ENCODE results near the gene NKX2-8. TPM values are rescaled to one million over a fixed set of nuclear protein-coding genes. Genes with fewer than 3 reads are reported as not detected.
"Not testable (repeated sequence)": the region's sequence is repeated elsewhere in the genome, so short reads cannot be mapped to it uniquely, and the experiment has no call there.

NKX2-8 gene
- total and polyA plus RNA-seq, 5 donors, result not detected

- H3K9me3 ChIP-seq (ENCODE audit: control insufficient read depth, low read length), result no peaks in the 10 kb centered on the region
- H3K27me3 ChIP-seq (ENCODE audit: control insufficient read depth, insufficient read depth), result no peaks in the 10 kb centered on the region
- 7% methylated on average over 22 of the region's 22 CpGs for WGBS
- H3K27ac ChIP-seq (ENCODE audit: low read length), result no peak overlapping the region
- ATAC-seq (no peak), DNase-seq (no peak)
- no peaks in the 10 kb centered on the region for H3K4me1 ChIP-seq (ENCODE audit: control insufficient read depth, insufficient read depth, low read length)
- intact Hi-C loops (cut with DNase I), result no loop called here
- H3K4me3 ChIP-seq (ENCODE audit: low read length), result no peak overlapping the region
Observed at GRCh38 chr14:36579573-36580140, 2.8 kb downstream of the NKX2-8 start.

GRCh38 chr14:36579001-36579555, 3.3 kb downstream of the NKX2-8 start:
- DNase-seq, result no peak
- Histone ChIP-seq H3K27ac (ENCODE audit: low read length) (no peak overlapping the region), H3K4me3 (ENCODE audit: low read length) (no peak overlapping the region), H3K9me3 (ENCODE audit: control insufficient read depth, low read length) (no peaks in the 10 kb centered on the region), H3K27me3 (ENCODE audit: control insufficient read depth, insufficient read depth) (no peaks in the 10 kb centered on the region), H3K4me1 (ENCODE audit: control insufficient read depth, insufficient read depth, low read length) (no peaks in the 10 kb centered on the region)
- 30% methylated on average over 4 of the region's 4 CpGs for WGBS
- no peak for ATAC-seq
- intact Hi-C loops (cut with DNase I), result no loop called here

GRCh38 chr14:36570065-36570464, 12.3 kb downstream of the NKX2-8 start:
- Histone ChIP-seq H3K4me1 (ENCODE audit: control insufficient read depth, insufficient read depth, low read length) (no peaks in the 10 kb centered on the region), H3K9me3 (ENCODE audit: control insufficient read depth, low read length) (no peaks in the 10 kb centered on the region), H3K27me3 (ENCODE audit: control insufficient read depth, insufficient read depth) (peaks cover 8% of the 10 kb centered on the region), H3K27ac (ENCODE audit: low read length) (no peak overlapping the region), H3K4me3 (ENCODE audit: low read length) (no peak overlapping the region)
- WGBS, result 28% methylated on average over 2 of the region's 2 CpGs
- intact Hi-C loops (cut with DNase I), result no loop called here
- ATAC-seq (no peak), DNase-seq (no peak)

GRCh38 chr14:36556811-36557433, 25.5 kb downstream of the NKX2-8 start:
- no peak for ATAC-seq
- Histone ChIP-seq H3K4me1 (ENCODE audit: control insufficient read depth, insufficient read depth, low read length) (no peaks in the 10 kb centered on the region), H3K27me3 (ENCODE audit: control insufficient read depth, insufficient read depth) (peaks cover 2% of the 10 kb centered on the region), H3K9me3 (ENCODE audit: control insufficient read depth, low read length) (no peaks in the 10 kb centered on the region), H3K27ac (ENCODE audit: low read length) (no peak overlapping the region), H3K4me3 (ENCODE audit: low read length) (no peak overlapping the region)
- DNase-seq, result no peak
- intact Hi-C loops (cut with DNase I), result loop anchor here in 1 of 4 donors (10.0 kb wide), 1 partner anchor 388 kb away; no protein-coding TSS in a partner anchor
- 55% methylated on average over 9 of the region's 9 CpGs for WGBS

- Histone ChIP-seq H3K27ac (ENCODE audit: low read length) (no peak overlapping the region), H3K9me3 (ENCODE audit: control insufficient read depth, low read length) (no peaks in the 10 kb centered on the region), H3K4me1 (ENCODE audit: control insufficient read depth, insufficient read depth, low read length) (no peaks in the 10 kb centered on the region), H3K27me3 (ENCODE audit: control insufficient read depth, insufficient read depth) (peaks cover 2% of the 10 kb centered on the region), H3K4me3 (ENCODE audit: low read length) (no peak overlapping the region)
- WGBS, result 67% methylated on average over 6 of the region's 6 CpGs
- DNase-seq (no peak), ATAC-seq (no peak)
- intact Hi-C loops (cut with DNase I), result loop anchor here in 1 of 4 donors (10.0 kb wide), 1 partner anchor 389 kb away; no protein-coding TSS in a partner anchor
Observed at GRCh38 chr14:36555998-36556743, 26.2 kb downstream of the NKX2-8 start.

DNA sequence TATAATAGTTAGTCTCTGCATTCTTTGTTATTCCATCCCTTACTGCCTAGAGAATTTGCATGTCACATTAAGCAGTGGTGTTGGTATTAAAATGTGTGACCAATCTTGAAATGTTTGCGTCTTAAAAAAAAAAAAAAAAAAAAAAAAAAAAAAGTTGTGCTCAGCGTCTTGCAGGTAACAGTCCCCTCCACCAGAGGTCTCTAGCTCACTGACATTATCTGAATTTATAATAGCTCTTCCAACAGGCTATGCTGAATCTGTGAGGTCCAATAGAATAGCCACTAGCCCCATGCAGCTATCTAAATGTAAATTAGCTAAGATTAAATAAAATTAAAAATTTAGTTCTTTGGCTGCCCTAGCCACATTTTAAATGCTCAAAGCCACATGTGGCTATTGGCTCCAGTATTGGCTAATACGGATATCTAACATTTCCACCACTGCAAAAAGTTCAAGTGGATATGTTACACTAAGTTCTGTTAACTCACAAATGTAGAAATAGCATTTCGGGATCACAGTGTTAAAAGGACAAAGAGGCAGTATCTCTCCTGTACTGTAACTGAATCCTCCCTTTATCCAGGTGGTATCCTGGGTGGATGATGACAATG, 28.7 kb downstream of the NKX2-8 start:
- no peaks in the 10 kb centered on the region for H3K4me1 ChIP-seq (ENCODE audit: control insufficient read depth, insufficient read depth, low read length)
- 37% methylated on average over 4 of the region's 4 CpGs for WGBS
- H3K27ac ChIP-seq (ENCODE audit: low read length), result no peak overlapping the region
- no peaks in the 10 kb centered on the region for H3K9me3 ChIP-seq (ENCODE audit: control insufficient read depth, low read length)
- no peak overlapping the region for H3K4me3 ChIP-seq (ENCODE audit: low read length)
- ATAC-seq, result peak in 1 of 2 donors; percentile 46
- peaks cover 2% of the 10 kb centered on the region for H3K27me3 ChIP-seq (ENCODE audit: control insufficient read depth, insufficient read depth)
- intact Hi-C loops (cut with DNase I), result loop anchor here in 1 of 4 donors (10.0 kb wide), 1 partner anchor 391 kb away; no protein-coding TSS in a partner anchor
- DNase-seq, result no peak

DNA sequence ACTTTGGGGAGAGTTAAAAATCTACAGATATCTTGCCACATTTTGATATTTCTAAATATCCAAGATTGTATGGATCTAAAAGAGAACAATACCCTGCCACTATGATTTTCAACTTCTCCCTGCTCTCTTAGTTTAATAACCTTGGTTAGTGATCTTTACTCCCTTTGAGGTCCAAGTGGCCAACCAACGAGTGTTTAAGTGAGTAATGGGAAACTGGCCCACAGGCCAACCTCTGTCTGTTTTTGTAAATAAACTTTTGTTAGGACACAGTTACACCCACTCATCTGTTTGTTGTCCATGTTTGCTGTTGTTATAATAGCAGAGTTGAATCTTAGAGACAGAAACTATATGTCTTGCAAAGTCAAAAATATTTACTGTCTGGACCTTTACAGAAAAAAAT, 31.5 kb downstream of the NKX2-8 start:
- Histone ChIP-seq H3K27ac (ENCODE audit: low read length) (no peak overlapping the region), H3K27me3 (ENCODE audit: control insufficient read depth, insufficient read depth) (peaks cover 4% of the 10 kb centered on the region), H3K4me3 (ENCODE audit: low read length) (no peak overlapping the region), H3K4me1 (ENCODE audit: control insufficient read depth, insufficient read depth, low read length) (no peaks in the 10 kb centered on the region), H3K9me3 (ENCODE audit: control insufficient read depth, low read length) (no peaks in the 10 kb centered on the region)
- DNase-seq (no peak), ATAC-seq (no peak)
- WGBS, result 34% methylated on average over 1 of the region's 1 CpG
- intact Hi-C loops (cut with DNase I), result loop anchor here in 1 of 4 donors (10.0 kb wide), 1 partner anchor 394 kb away; no protein-coding TSS in a partner anchor

- ATAC-seq; H3K4me1 ChIP-seq (ENCODE audit: control insufficient read depth, insufficient read depth, low read length); H3K27me3 ChIP-seq (ENCODE audit: control insufficient read depth, insufficient read depth); DNase-seq; H3K27ac ChIP-seq (ENCODE audit: low read length); H3K4me3 ChIP-seq (ENCODE audit: low read length); H3K9me3 ChIP-seq (ENCODE audit: control insufficient read depth, low read length); intact Hi-C loops (cut with DNase I): not testable (repeated sequence)
- 94% methylated on average over 16 of the region's 16 CpGs for WGBS
Observed at GRCh38 chr14:36544280-36544679, 38.1 kb downstream of the NKX2-8 start.

DNA sequence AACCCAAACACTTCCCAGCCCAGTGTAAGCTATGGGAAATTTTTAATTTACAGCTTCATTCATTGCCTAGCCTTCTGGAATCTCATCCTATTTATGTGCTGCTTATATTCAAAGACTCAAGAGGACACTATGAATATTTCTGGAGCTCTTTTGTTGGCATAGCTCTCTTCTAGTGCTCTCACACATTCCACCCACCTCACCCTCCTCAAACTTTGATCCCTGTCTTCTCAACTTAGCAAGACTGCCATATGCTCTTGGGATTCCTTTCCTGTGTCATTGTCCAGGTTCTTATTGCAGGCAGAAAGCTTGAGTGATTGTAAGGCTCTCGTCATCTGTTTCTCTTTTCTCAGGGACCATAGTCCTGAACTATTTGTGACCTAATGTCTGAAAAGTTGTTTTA, 44.4 kb downstream of the NKX2-8 start:
- intact Hi-C loops (cut with DNase I), result no loop called here
- Histone ChIP-seq H3K4me3 (ENCODE audit: low read length) (no peak overlapping the region), H3K4me1 (ENCODE audit: control insufficient read depth, insufficient read depth, low read length) (no peaks in the 10 kb centered on the region), H3K27ac (ENCODE audit: low read length) (no peak overlapping the region), H3K27me3 (ENCODE audit: control insufficient read depth, insufficient read depth) (no peaks in the 10 kb centered on the region), H3K9me3 (ENCODE audit: control insufficient read depth, low read length) (no peaks in the 10 kb centered on the region)
- ATAC-seq (no peak), DNase-seq (no peak)
- WGBS, result 72% methylated on average over 1 of the region's 1 CpG

Measured in right cardiac atrium (tissue), 5 donors.